Naive thymus-derived CD4-positive, alpha-beta T cell (primary cell): ENCODE data around the gene ZDHHC9. TPM values are rescaled to one million over a fixed set of nuclear protein-coding genes. Genes with fewer than 3 reads are reported as not detected.
"Not testable (repeated sequence)": the region's sequence is repeated elsewhere in the genome, so short reads cannot be mapped to it uniquely, and the experiment has no call there.

Experiments used
- ATAC-seq: fragments of 150-1000 bp; cut with Tn5 transposase; 2 replicates; pipeline ENCODE4 v1.10.0; 2021; ENCODE audit warnings: mild to moderate bottlenecking, moderate library complexity
- CTCF ChIA-PET: fragments of 350-600 bp; sonication (Branson Sonifier 250); formaldehyde crosslinking; loops from one replicate; lab custom pipeline; 2021; ENCODE audit warnings: antibody characterized with exemption; lab: Charles Lee
- POLR2A ChIA-PET: fragments of 350-600 bp; sonication (Branson Sonifier 250); formaldehyde crosslinking; loops from one replicate; lab custom pipeline; 2021; ENCODE audit warnings: antibody characterized with exemption, inconsistent platforms; lab: Charles Lee
- DNase-seq, 9 donors: peaks; one replicate each; pipeline versions ENCODE4 v3.0.0 to v3.0.0-alpha.2; 2020 to 2022; ENCODE audit warnings: mixed read lengths in 1 of 9
- H3K27ac ChIP-seq: one replicate; pipeline ENCODE4 v1.7.0; 2013; ENCODE audit warnings: mild to moderate bottlenecking, low read depth, low read length, moderate library complexity
- H3K27me3 ChIP-seq, 2 donors: one replicate each; pipeline ENCODE4 v1.7.0; 2013; ENCODE audit warnings: low read length in 2 of 2, mild to moderate bottlenecking in 2 of 2, moderate library complexity in 2 of 2; ENCODE audit not compliant: control insufficient read depth in 2 of 2, insufficient read depth in 2 of 2
- H3K36me3 ChIP-seq, 3 experiments: 1 replicate in 2 of 3; 2 replicates in 1 of 3; pipeline ENCODE4 v1.7.0; 2013; ENCODE audit warnings: low read length in 3 of 3, mild to moderate bottlenecking in 3 of 3, moderate library complexity in 1 of 3; ENCODE audit not compliant: insufficient read depth in 3 of 3, control insufficient read depth in 2 of 3
- H3K4me1 ChIP-seq, 2 donors: one replicate each; pipeline ENCODE4 v1.7.0; 2013; ENCODE audit warnings: low read length in 2 of 2, mild to moderate bottlenecking in 2 of 2, moderate library complexity in 1 of 2; ENCODE audit not compliant: control insufficient read depth in 2 of 2, insufficient read depth in 2 of 2
- H3K4me3 ChIP-seq: 2 replicates; pipeline ENCODE4 v1.7.0; 2013; ENCODE audit warnings: mild to moderate bottlenecking, low read length
- H3K9me3 ChIP-seq, 3 experiments: 1 replicate in 2 of 3; 2 replicates in 1 of 3; pipeline ENCODE4 v1.7.0; 2013; ENCODE audit warnings: low read length in 3 of 3; ENCODE audit not compliant: control insufficient read depth in 2 of 3
- H3K27ac Mint-ChIP-seq, 9 donors: one replicate each; pipeline ENCODE4 v1.8.0; 2020 to 2022; ENCODE audit warnings: mixed read lengths in 9 of 9, mild to moderate bottlenecking in 8 of 9, moderate library complexity in 5 of 9, inconsistent platforms in 2 of 9
- H3K27me3 Mint-ChIP-seq, 5 donors: one replicate each; pipeline ENCODE4 v1.8.0; 2021 to 2022; ENCODE audit warnings: mixed read lengths in 5 of 5, mild to moderate bottlenecking in 1 of 5
- H3K36me3 Mint-ChIP-seq, 5 donors: one replicate each; pipeline ENCODE4 v1.8.0; 2020 to 2022; ENCODE audit warnings: mixed read lengths in 5 of 5, mild to moderate bottlenecking in 3 of 5, inconsistent platforms in 1 of 5
- H3K4me1 Mint-ChIP-seq, 7 donors: one replicate each; pipeline ENCODE4 v1.8.0; 2020 to 2022; ENCODE audit warnings: mixed read lengths in 7 of 7, mild to moderate bottlenecking in 3 of 7, inconsistent platforms in 1 of 7
- H3K4me3 Mint-ChIP-seq, 10 donors: one replicate each; pipeline ENCODE4 v1.8.0; 2020 to 2022; ENCODE audit warnings: mild to moderate bottlenecking in 10 of 10, mixed read lengths in 10 of 10, moderate library complexity in 6 of 10, inconsistent platforms in 2 of 10
- H3K9me3 Mint-ChIP-seq, 11 donors: one replicate each; pipeline ENCODE4 v1.8.0; 2020 to 2022; ENCODE audit warnings: mixed read lengths in 11 of 11, mild to moderate bottlenecking in 4 of 11, inconsistent platforms in 1 of 11, moderate library complexity in 1 of 11
- intact Hi-C, 2 donors: fragments of 100-400 bp; cut with micrococcal nuclease; formaldehyde crosslinking; loops; one replicate each; pipeline ENCODE4 v1.15.1; 2023
- polyA plus RNA-seq, 2 donors: library from polyadenylated mRNA; unstranded; fragments of 300-500 nt; fragmentation: Illumina TruSeq; gene quantifications; one replicate each; pipeline ENCODE4 v1.2.3, GENCODE V29; 2021
- total RNA-seq, 6 experiments: library from RNA in 5 of 6; stranded (reverse) in 5 of 6; gene quantifications; 1 replicate in 5 of 6; 2 replicates in 1 of 6; pipeline ENCODE4 v1.2.3 and lab custom pipeline; 2021 to 2026

Gene ZDHHC9
- total RNA-seq (1 to 10 TPM; 4.9 to 9.1 (median 7.1) TPM), polyA plus RNA-seq (1 to 10 TPM; 4.4 to 7.7 TPM), total RNA-seq (lab: John Stamatoyannopoulos, UW) (10.0 reads per million, percentile 35 among the genes with 10 or more reads in this experiment)

- Histone ChIP-seq H3K4me1 (peaks cover 5 to 15% of the 10 kb centered on the region in 2 donors), H3K4me3 (peak within 1 kb of the TSS; percentile 95), H3K36me3 (no peaks in the 10 kb centered on the region), H3K27ac (peak within 1 kb of the TSS; percentile 76), H3K9me3 (no peaks in the 10 kb centered on the region), H3K27me3 (no peaks in the 10 kb centered on the region)
- no peaks in the 10 kb centered on the region for H3K9me3 Mint-ChIP-seq
- peak within 1 kb of the TSS; percentile 68 to 91 (median 80) for H3K27ac Mint-ChIP-seq
- H3K27me3 Mint-ChIP-seq: no peaks in the 10 kb centered on the region
- no peaks in the 10 kb centered on the region for H3K36me3 Mint-ChIP-seq
- DNase-seq (peak; percentile 62 to 85 (median 81)), ATAC-seq (peak; percentile 98)
- CTCF ChIA-PET: no interaction called here
- H3K4me3 Mint-ChIP-seq: peak within 1 kb of the TSS; percentile 86 to 98 (median 92)
- POLR2A ChIA-PET: interaction anchor here (0.6 kb wide), 2 partner anchors 18 to 168 kb away, joined by 3 to 4 read pairs; no protein-coding TSS in a partner anchor
- intact Hi-C loops: loop anchor here (1.0 to 10.0 kb wide), 5 partner anchors 61 to 324 kb away; partner anchors contain the start of genes UTP14A (in 2 of the 2) and AIFM1 (in 1 of the 2)
- H3K4me1 Mint-ChIP-seq: peaks cover 4 to 39% (median 28%) of the 10 kb centered on the region in 7 donors
Observed at GRCh38 chrX:129843459-129844306, at the start of gene ZDHHC9. ZDHHC9 (minus strand) TSS chrX:129843886; CDS start chrX:129841945, 1,941 bp downstream.

GRCh38 chrX:129877401-129877800 is 33.7 kb upstream of the ZDHHC9 start:
- ATAC-seq: no peak
- no peaks in the 10 kb centered on the region for H3K27me3 ChIP-seq

GRCh38 chrX:129876771-129877305 is 33.2 kb upstream of the ZDHHC9 start:
- no peak overlapping the region for H3K4me3 Mint-ChIP-seq
- Histone ChIP-seq H3K4me3 (no peak overlapping the region), H3K27me3 (no peaks in the 10 kb centered on the region), H3K4me1 (no peaks in the 10 kb centered on the region), H3K9me3 (no peaks in the 10 kb centered on the region), H3K27ac (no peak overlapping the region), H3K36me3 (no peaks in the 10 kb centered on the region)
- ATAC-seq (no peak), DNase-seq (no peak)
- intact Hi-C loops: no loop called here
- H3K9me3 Mint-ChIP-seq: no peaks in the 10 kb centered on the region
- no peaks in the 10 kb centered on the region for H3K36me3 Mint-ChIP-seq
- ChIA-PET POLR2A (no interaction called here), CTCF (no interaction called here)
- H3K27ac Mint-ChIP-seq: no peak overlapping the region
- no peaks in the 10 kb centered on the region for H3K4me1 Mint-ChIP-seq
- no peaks in the 10 kb centered on the region for H3K27me3 Mint-ChIP-seq

More at GRCh38 chrX:129877401-129877800, 33.7 kb upstream of the ZDHHC9 start:
- ChIA-PET POLR2A (no interaction called here), CTCF (no interaction called here)
- Mint-ChIP-seq H3K4me3 (no peak overlapping the region), H3K27ac (no peak overlapping the region), H3K36me3 (no peaks in the 10 kb centered on the region), H3K27me3 (peaks cover 0 to 2% (median 0%) of the 10 kb centered on the region in 5 donors), H3K9me3 (no peaks in the 10 kb centered on the region), H3K4me1 (no peaks in the 10 kb centered on the region)
- no peaks in the 10 kb centered on the region for H3K36me3 ChIP-seq
- DNase-seq: no peak
- no peaks in the 10 kb centered on the region for H3K4me1 ChIP-seq
- H3K9me3 ChIP-seq: no peaks in the 10 kb centered on the region
- intact Hi-C loops: no loop called here
- no peak overlapping the region for H3K4me3 ChIP-seq
- H3K27ac ChIP-seq: no peak overlapping the region

- no peaks in the 10 kb centered on the region for H3K36me3 ChIP-seq
- H3K27ac ChIP-seq: no peak overlapping the region
- POLR2A ChIA-PET: no interaction called here
- H3K27ac Mint-ChIP-seq: no peak overlapping the region
- intact Hi-C loops: no loop called here
- no peak overlapping the region for H3K4me3 Mint-ChIP-seq
- CTCF ChIA-PET: no interaction called here
- H3K27me3 Mint-ChIP-seq: no peaks in the 10 kb centered on the region
- H3K4me1 ChIP-seq: no peaks in the 10 kb centered on the region
- no peaks in the 10 kb centered on the region for H3K36me3 Mint-ChIP-seq
- no peak for ATAC-seq
- H3K9me3 Mint-ChIP-seq: no peaks in the 10 kb centered on the region
- H3K4me1 Mint-ChIP-seq: no peaks in the 10 kb centered on the region
- H3K9me3 ChIP-seq: no peaks in the 10 kb centered on the region
- no peaks in the 10 kb centered on the region for H3K27me3 ChIP-seq
- DNase-seq: no peak
- no peak overlapping the region for H3K4me3 ChIP-seq
Observed at GRCh38 chrX:129875669-129876068, 32.0 kb upstream of the ZDHHC9 start.

- Mint-ChIP-seq H3K27ac (no peak overlapping the region), H3K36me3 (no peaks in the 10 kb centered on the region), H3K4me3 (no peak overlapping the region), H3K4me1 (no peaks in the 10 kb centered on the region), H3K9me3 (no peaks in the 10 kb centered on the region), H3K27me3 (peaks cover 0 to 7% (median 0%) of the 10 kb centered on the region in 5 donors)
- no peak for ATAC-seq
- H3K4me1 ChIP-seq: no peaks in the 10 kb centered on the region
- no peak overlapping the region for H3K4me3 ChIP-seq
- no peaks in the 10 kb centered on the region for H3K27me3 ChIP-seq
- CTCF ChIA-PET: no interaction called here
- POLR2A ChIA-PET: no interaction called here
- intact Hi-C loops: no loop called here
- H3K27ac ChIP-seq: no peak overlapping the region
- no peaks in the 10 kb centered on the region for H3K9me3 ChIP-seq
- no peak for DNase-seq
- H3K36me3 ChIP-seq: no peaks in the 10 kb centered on the region
Observed at GRCh38 chrX:129872524-129872923, 28.8 kb upstream of the ZDHHC9 start.

GRCh38 chrX:129866321-129866720 is 22.6 kb upstream of the ZDHHC9 start:
- POLR2A ChIA-PET, intact Hi-C loops, H3K9me3 ChIP-seq, H3K36me3 ChIP-seq, H3K36me3 Mint-ChIP-seq, H3K9me3 Mint-ChIP-seq, H3K27me3 ChIP-seq, ATAC-seq, DNase-seq, H3K27ac Mint-ChIP-seq, CTCF ChIA-PET, H3K4me3 Mint-ChIP-seq, H3K4me3 ChIP-seq, H3K4me1 ChIP-seq, H3K27ac ChIP-seq, H3K4me1 Mint-ChIP-seq: not testable (repeated sequence)
- peaks cover 0 to 15% (median 0%) of the 10 kb centered on the region in 5 donors for H3K27me3 Mint-ChIP-seq
